GM13976 (cell line): ENCODE measurements around the gene RALY.

Experiments used
- DNase-seq: peaks from one replicate; pipeline ENCODE4 v3.0.0; 2012; ENCODE audit warnings: low spot score
- CTCF ChIP-seq: IDR thresholded peaks from 2 replicates; pipeline ENCODE4 v1.5.1; 2012; ENCODE audit warnings: borderline replicate concordance, mild to moderate bottlenecking; ENCODE audit not compliant: insufficient read depth; ENCODE audit errors: extremely low read depth, missing control alignments, control extremely low read depth
- in situ Hi-C: fragments of 300-500 bp; cut with MboI; formaldehyde crosslinking; loops from one replicate; pipeline ENCODE4 v1.12.0; 2022; ENCODE audit warnings: low sequenced_read_pairs, mixed read lengths, inconsistent platforms; ENCODE audit not compliant: unreplicated experiment

The RALY gene

GRCh38 chr20:34055290-34055689 is 61.6 kb downstream of the RALY start:
- no peak for DNase-seq
- in situ Hi-C loops, result no loop called here
- TF ChIP-seq CTCF, result no peak

- in situ Hi-C loops, result no loop called here
- TF ChIP-seq CTCF, result no peak
- no peak for DNase-seq
These were observed 65.1 kb downstream of the RALY start for GRCh38 chr20:34058831-34059230.

GRCh38 chr20:34060970-34061369 is 67.3 kb downstream of the RALY start:
- no peak for TF ChIP-seq CTCF
- in situ Hi-C loops, result no loop called here
- no peak for DNase-seq

GRCh38 chr20:34061695-34062094 is 68.0 kb downstream of the RALY start:
- no peak for TF ChIP-seq CTCF
- DNase-seq, result no peak
- in situ Hi-C loops, result no loop called here

GRCh38 chr20:34062570-34063482 is 69.1 kb downstream of the RALY start:
- TF ChIP-seq CTCF, result no peak
- in situ Hi-C loops, result no loop called here
- no peak for DNase-seq

DNA sequence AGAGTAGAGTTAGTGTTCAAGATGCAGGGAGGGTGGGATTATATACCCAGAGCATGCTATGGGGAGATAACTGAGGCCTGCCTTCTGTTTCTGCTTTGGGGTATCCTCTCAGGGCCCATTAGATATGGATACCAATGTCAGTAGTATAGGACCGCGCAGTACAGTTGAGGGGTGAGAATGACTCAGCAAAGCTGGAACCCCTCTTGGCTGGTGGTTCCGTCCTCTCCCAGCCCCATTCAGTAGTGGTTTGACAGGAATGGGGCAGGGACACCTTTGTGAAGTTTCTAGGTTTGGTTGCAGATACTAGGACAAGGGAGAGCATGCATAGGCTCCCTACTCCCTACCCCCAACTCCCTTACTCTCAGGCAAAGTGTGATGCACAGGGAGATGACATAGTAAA is 70.6 kb downstream of the RALY start:
- no peak for TF ChIP-seq CTCF
- in situ Hi-C loops, result no loop called here
- no peak for DNase-seq
